ENCODE data around the gene DAZAP1.

DNA sequence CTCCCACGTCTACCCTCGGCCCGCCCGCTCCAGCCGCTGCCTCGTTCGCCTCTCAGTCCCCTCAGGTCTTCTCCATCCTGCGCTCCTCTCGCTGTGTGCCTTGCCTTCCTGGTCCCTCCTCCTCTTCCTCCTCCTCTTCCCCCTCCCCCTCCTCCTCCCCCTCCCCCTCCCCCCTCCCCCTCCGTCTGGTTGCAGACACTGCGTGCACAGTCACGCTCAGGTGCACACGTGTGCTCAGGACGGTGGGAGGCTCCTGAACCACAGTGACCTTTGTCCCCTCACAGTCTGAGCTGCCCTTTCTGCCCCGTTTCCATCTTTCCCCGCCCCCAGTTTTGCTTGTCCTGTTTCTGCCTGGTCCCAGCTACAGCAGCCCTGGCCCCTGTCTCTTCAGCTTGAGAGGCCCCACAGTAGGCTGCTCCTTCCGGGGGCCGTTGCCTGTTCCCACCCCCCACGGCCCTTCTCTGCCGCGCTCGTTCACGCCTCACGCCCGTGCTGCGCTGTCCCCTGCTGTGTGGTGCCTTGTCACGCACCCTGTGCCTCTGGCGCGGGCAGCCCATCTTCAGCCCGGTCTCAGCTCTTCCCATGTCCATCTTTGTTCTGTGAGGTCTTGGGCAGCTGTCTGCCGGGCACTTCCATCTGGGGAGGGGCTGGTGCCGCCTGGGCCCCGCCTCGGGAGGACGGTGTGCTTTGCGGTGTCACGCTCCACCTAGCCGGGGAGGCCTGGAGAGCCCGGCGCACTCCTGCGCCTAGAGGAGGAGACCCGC, 17.0 kb downstream of the DAZAP1 start:
- TF ChIP-seq GATA2 (IDR thresholded peaks at IDR 0.05; ENCODE audit: low read depth, low read length) = no peak
- no peak for TF ChIP-seq GATA3 (IDR thresholded peaks at IDR 0.05; ENCODE audit: low read depth, low read length)
